SU-DHL-6 (cell line): ENCODE results near the gene LSM7.

ENCODE experiments used
- CTCF ChIP-seq: fragments of 200-600 bp; sonication (generic); IDR thresholded peaks from one replicate; pipeline ENCODE4 v1.5.1; 2017; ENCODE audit warnings: antibody characterized with exemption, mild to moderate bottlenecking, low read length, moderate library complexity; ENCODE audit not compliant: insufficient read depth, poor library complexity, severe bottlenecking
- EZH2phosphoT487 ChIP-seq: fragments of 200-600 bp; sonication (generic), shearing (Covaris generic); conservative IDR thresholded peaks from 2 replicates; pipeline ENCODE4 v1.6.1; 2018; ENCODE audit warnings: mild to moderate bottlenecking, antibody characterized with exemption, low read length, moderate library complexity, mixed read lengths

DNA sequence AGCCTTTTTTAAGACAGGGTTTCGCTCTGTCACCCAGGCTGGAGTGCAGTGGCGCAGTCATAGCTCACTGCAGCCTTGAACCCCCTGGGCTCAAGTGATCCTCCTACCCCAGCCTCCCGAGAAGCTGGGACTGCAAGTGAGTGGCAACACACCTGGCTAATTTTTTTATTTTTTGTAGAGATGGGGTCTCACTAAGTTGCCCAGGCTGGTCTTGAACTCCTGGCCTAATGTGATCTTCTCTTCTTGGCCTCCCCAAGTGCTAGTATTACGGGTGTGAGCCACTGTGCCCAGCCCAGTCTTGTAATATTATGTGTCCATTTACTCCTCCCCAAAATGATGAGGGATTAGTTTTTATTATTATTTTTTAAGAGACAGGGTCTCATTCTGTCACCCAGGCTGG is 17.3 kb downstream of the LSM7 start:
- TF ChIP-seq CTCF (no peak), EZH2phosphoT487 (no peak)
